ENCODE data around the gene ADO. TPM values are rescaled to one million over a fixed set of nuclear protein-coding genes. Genes with fewer than 3 reads are reported as not detected.

Gene ADO
- total and polyA plus RNA-seq, 9 of the 15 experiments (the other 6 are each of a cell fraction or from before 2014, with no cell fraction given), result 3.0 to 20.0 (median 16.1) TPM

DNA sequence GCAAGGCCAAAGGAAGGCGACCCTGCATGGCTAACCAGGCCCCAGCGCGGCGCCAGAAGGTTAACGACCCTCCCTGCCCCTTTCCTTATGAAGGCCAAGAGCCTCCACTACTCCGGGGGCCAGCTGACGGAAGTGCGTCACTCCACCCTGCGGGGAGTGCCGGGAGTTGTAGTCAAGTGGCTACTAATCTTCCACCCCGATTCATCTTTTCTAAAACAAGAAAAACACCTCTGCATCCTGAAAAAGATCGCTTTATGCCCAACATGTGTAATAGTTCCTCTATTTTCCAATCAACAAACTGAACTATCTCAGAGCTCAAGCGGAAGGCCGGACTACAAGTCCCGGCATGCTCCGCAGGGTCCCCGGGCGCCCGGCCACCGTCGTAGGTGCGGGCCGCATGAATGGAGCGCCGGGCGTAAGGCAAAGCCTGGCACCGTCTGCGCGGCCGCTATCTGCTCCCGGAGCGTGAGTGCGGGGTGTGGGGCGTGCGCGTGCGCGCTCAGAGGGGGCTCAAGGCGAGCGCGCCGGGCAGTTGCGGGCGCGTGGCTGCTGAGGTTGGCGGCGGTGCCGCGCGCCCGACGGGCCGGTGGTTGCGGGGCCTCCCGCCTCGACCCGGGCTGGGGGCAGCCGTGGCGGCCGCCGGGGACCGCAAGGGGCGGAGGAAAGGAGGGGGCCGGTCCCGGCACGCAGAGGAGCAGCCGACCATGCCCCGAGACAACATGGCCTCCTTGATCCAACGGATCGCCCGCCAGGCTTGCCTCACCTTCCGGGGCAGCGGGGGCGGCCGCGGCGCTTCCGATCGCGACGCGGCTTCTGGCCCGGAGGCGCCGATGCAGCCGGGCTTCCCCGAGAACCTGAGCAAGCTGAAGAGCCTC is at the start of gene ADO (continued):
- TF ChIP-seq NCOR1 (IDR thresholded peaks at IDR 0.05), result no peak
- no peak for TF ChIP-seq FOXA1 (IDR thresholded peaks at IDR 0.05; ENCODE audit: borderline replicate concordance)
- TF ChIP-seq THAP12 (CRISPR knock-in tag; IDR thresholded peaks at IDR 0.05), result peak; percentile 76; the same call in 1 of the 2 replicates
- TF ChIP-seq CHD1 (IDR thresholded peaks at IDR 0.05; ENCODE audit: low read length), result peak; percentile 95
- TF ChIP-seq SIN3B (IDR thresholded peaks at IDR 0.05; ENCODE audit: low read depth), result peak; percentile 77
- no peak for TF ChIP-seq GTF2F1 (IDR thresholded peaks at IDR 0.05; ENCODE audit: low read depth, low read length)
- TF ChIP-seq ZFX (CRISPR knock-in tag; IDR thresholded peaks at IDR 0.05), result peak; percentile 85
- TF ChIP-seq WHSC1 (IDR thresholded peaks at IDR 0.05; ENCODE audit: low read length), result no peak
- TF ChIP-seq HDAC1 (IDR thresholded peaks at IDR 0.05), result peak in 1 of 2 experiments; percentile 55; a peak in 1 of 4 replicates
- peak; percentile 47 to 51; a peak in 2 of 4 replicates for TF ChIP-seq UBTF (IDR thresholded peaks at IDR 0.05; ENCODE audit: borderline replicate concordance in 1 of 2, low read depth in 2 of 2, low read length in 2 of 2)
- TF ChIP-seq POLR2H (tag; IDR thresholded peaks at IDR 0.05; ENCODE audit: low read depth), result peak; percentile 41; the same call in 1 of the 2 replicates
- TF ChIP-seq, protein P1, sequence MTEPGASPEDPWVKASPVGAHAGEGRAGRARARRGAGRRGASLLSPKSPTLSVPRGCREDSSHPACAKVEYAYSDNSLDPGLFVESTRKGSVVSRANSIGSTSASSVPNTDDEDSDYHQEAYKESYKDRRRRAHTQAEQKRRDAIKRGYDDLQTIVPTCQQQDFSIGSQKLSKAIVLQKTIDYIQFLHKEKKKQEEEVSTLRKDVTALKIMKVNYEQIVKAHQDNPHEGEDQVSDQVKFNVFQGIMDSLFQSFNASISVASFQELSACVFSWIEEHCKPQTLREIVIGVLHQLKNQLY (CRISPR knock-in tag; conservative IDR thresholded peaks at IDR 0.05), result no peak; a peak in 1 of 4 replicates
- peak; percentile 35; the same call in 1 of the 2 replicates for TF ChIP-seq KLF6 (CRISPR knock-in tag; IDR thresholded peaks at IDR 0.05; ENCODE audit: borderline replicate concordance)
- no peak for TF ChIP-seq ZNF436 (CRISPR knock-in tag; IDR thresholded peaks at IDR 0.05)
- no peak for TF ChIP-seq TRIM24 (IDR thresholded peaks at IDR 0.05)
- TF ChIP-seq NRF1 (conservative IDR thresholded peaks at IDR 0.05 in 1 of 2, IDR thresholded peaks at IDR 0.05 in 1 of 2), result peak; percentile 84 to 88
- TF ChIP-seq, protein P2, sequence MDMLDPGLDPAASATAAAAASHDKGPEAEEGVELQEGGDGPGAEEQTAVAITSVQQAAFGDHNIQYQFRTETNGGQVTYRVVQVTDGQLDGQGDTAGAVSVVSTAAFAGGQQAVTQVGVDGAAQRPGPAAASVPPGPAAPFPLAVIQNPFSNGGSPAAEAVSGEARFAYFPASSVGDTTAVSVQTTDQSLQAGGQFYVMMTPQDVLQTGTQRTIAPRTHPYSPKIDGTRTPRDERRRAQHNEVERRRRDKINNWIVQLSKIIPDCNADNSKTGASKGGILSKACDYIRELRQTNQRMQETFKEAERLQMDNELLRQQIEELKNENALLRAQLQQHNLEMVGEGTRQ (CRISPR knock-in tag; IDR thresholded peaks at IDR 0.05), result peak; percentile 45
- TF ChIP-seq, protein P3, sequence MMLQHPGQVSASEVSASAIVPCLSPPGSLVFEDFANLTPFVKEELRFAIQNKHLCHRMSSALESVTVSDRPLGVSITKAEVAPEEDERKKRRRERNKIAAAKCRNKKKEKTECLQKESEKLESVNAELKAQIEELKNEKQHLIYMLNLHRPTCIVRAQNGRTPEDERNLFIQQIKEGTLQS (IDR thresholded peaks at IDR 0.05), result peak; percentile 27; the same call in 1 of the 2 replicates
- TF ChIP-seq, protein P3 (CRISPR knock-in tag; conservative IDR thresholded peaks at IDR 0.05), result no peak
- no peak for TF ChIP-seq ASH1L (IDR thresholded peaks at IDR 0.05; ENCODE audit: borderline replicate concordance, low read depth, partially characterized antibody)

Measured in K562 (cell line).